ENCODE results near the gene GABARAP.
A peak's percentile ranks its signal among the peaks of the same experiment; 100 is the strongest.

GABARAP gene

GRCh38 chr17:7219812-7220592, 22.2 kb downstream of the GABARAP start, which contains the start of the genes ACADVL and DLG4:
Gene ACADVL (plus strand): TSS chr17:7219938. CDS start chr17:7219985, 47 bp downstream.
Gene DLG4 (minus strand): TSS chr17:7219836.
- Histone ChIP-seq H3F3A (ENCODE audit: control insufficient read depth, insufficient read depth) (peaks cover 17% of the 10 kb centered on the region), H3K4me3 (ENCODE audit: low read length) (peak within 1 kb of the TSS; percentile 73), H3K4me2 (ENCODE audit: low read length) (peak within 1 kb of the TSS; percentile 82), H3K4me1 (ENCODE audit: control insufficient read depth, low read length) (peaks cover 56% of the 10 kb centered on the region), H3K27ac (ENCODE audit: low read depth, low read length) (peak within 1 kb of the TSS; percentile 43), H3K27me3 (ENCODE audit: control insufficient read depth, low read length) (no peaks in the 10 kb centered on the region), H3K9me3 (ENCODE audit: control insufficient read depth, insufficient read depth, low read length) (no peaks in the 10 kb centered on the region), H4K20me1 (ENCODE audit: control insufficient read depth, insufficient read depth, low read depth, low read length) (peaks cover 5% of the 10 kb centered on the region; the same call in 1 of the 2 replicates), H3K79me2 (ENCODE audit: control insufficient read depth, low read length) (peaks cover 26% of the 10 kb centered on the region), H3K9me2 (replicated peaks; ENCODE audit: control insufficient read depth, low read length) (no peaks in the 10 kb centered on the region), H3K36me3 (ENCODE audit: control insufficient read depth, low read length) (peaks cover 42% of the 10 kb centered on the region)
- TF ChIP-seq EZH2phosphoT487 (IDR thresholded peaks at IDR 0.05; ENCODE audit: borderline replicate concordance, low read length): no peak
- TF ChIP-seq CTCF (IDR thresholded peaks at IDR 0.05; ENCODE audit: low read depth, low read length, poor library complexity, severe bottlenecking): no peak

- Histone ChIP-seq H3K4me3 (ENCODE audit: low read length) (peak overlapping the region; percentile 73), H3K36me3 (ENCODE audit: control insufficient read depth, low read length) (peaks cover 37% of the 10 kb centered on the region), H3K27ac (ENCODE audit: low read depth, low read length) (peak overlapping the region; percentile 43), H3K9me3 (ENCODE audit: control insufficient read depth, insufficient read depth, low read length) (no peaks in the 10 kb centered on the region), H3K9me2 (replicated peaks; ENCODE audit: control insufficient read depth, low read length) (no peaks in the 10 kb centered on the region), H3K4me1 (ENCODE audit: control insufficient read depth, low read length) (peaks cover 61% of the 10 kb centered on the region), H4K20me1 (ENCODE audit: control insufficient read depth, insufficient read depth, low read depth, low read length) (peaks cover 5% of the 10 kb centered on the region; the same call in 1 of the 2 replicates), H3K27me3 (ENCODE audit: control insufficient read depth, low read length) (no peaks in the 10 kb centered on the region), H3F3A (ENCODE audit: control insufficient read depth, insufficient read depth) (peaks cover 17% of the 10 kb centered on the region), H3K79me2 (ENCODE audit: control insufficient read depth, low read length) (peaks cover 26% of the 10 kb centered on the region), H3K4me2 (ENCODE audit: low read length) (peak overlapping the region; percentile 82)
- TF ChIP-seq CTCF (IDR thresholded peaks at IDR 0.05; ENCODE audit: low read depth, low read length, poor library complexity, severe bottlenecking): no peak
Measured at GRCh38 chr17:7219229-7219811, 22.9 kb downstream of the GABARAP start.

DNA sequence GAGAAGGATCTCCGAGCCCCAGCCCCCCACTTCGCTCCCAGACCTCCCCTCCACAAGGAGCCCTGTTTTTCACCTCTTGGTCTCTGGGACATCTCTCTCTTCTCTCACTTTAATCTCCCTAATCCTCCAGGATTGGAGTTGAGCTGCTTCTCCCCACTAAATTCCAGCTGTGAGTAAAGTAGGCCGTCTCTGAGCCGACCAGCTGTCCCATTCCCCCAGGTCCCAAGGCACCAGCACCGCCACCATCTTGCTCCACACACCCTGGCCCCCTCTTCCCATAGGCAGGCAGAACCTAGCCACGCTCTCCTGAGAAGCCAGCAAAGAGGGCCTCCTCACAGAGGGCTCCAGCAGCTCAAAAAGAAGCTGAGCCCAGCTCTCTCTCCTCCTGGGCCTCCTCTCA, 23.5 kb downstream of the GABARAP start:
- Histone ChIP-seq H3K27me3 (ENCODE audit: control insufficient read depth, low read length) (no peaks in the 10 kb centered on the region), H3K36me3 (ENCODE audit: control insufficient read depth, low read length) (peaks cover 31% of the 10 kb centered on the region), H3F3A (ENCODE audit: control insufficient read depth, insufficient read depth) (peaks cover 17% of the 10 kb centered on the region), H3K79me2 (ENCODE audit: control insufficient read depth, low read length) (peaks cover 26% of the 10 kb centered on the region), H3K4me3 (ENCODE audit: low read length) (peak overlapping the region; percentile 73), H3K27ac (ENCODE audit: low read depth, low read length) (peak overlapping the region; percentile 43; the same call in 1 of the 2 replicates), H3K4me2 (ENCODE audit: low read length) (peak overlapping the region; percentile 82), H3K9me3 (ENCODE audit: control insufficient read depth, insufficient read depth, low read length) (no peaks in the 10 kb centered on the region), H3K9me2 (replicated peaks; ENCODE audit: control insufficient read depth, low read length) (no peaks in the 10 kb centered on the region), H4K20me1 (ENCODE audit: control insufficient read depth, insufficient read depth, low read depth, low read length) (peaks cover 5% of the 10 kb centered on the region; the same call in 1 of the 2 replicates), H3K4me1 (ENCODE audit: control insufficient read depth, low read length) (peaks cover 65% of the 10 kb centered on the region)
- no peak for TF ChIP-seq EZH2phosphoT487 (IDR thresholded peaks at IDR 0.05; ENCODE audit: borderline replicate concordance, low read length)
- TF ChIP-seq CTCF (IDR thresholded peaks at IDR 0.05; ENCODE audit: low read depth, low read length, poor library complexity, severe bottlenecking): no peak

Measured in DOHH2 (cell line).